ENCODE results near the gene ALG1.
"Not testable (repeated sequence)": the region's sequence is repeated elsewhere in the genome, so short reads cannot be mapped to it uniquely, and the experiment has no call there.

DNA sequence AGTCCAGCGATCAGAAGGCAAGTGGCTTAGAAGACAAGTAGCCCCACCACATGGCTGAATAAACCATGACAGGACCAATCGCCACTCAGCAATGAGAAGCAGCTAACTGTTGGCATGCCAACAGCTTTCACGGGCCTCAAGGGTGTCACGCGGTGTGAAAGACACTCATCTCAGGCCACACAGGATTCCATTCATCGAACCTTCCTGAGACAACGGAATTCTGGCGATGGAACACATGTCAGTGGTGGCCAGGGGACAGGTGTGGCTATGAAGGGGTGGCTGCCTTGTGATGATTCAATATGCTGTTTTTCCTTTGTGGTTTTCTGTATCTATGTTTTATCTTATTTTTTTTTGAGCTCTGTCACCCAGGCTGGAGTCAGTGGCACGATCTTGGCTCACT is 18.9 kb downstream of the ALG1 start:
- not testable (repeated sequence) for TF ChIP-seq FOXA1 (IDR thresholded peaks at IDR 0.05); HDGF (IDR thresholded peaks at IDR 0.05; ENCODE audit: borderline replicate concordance); LEF1 (IDR thresholded peaks at IDR 0.05; ENCODE audit: borderline replicate concordance)
